K562 (cell line): ENCODE measurements around the gene STRADB. TPM values are rescaled to one million over a fixed set of nuclear protein-coding genes. Genes with fewer than 3 reads are reported as not detected.

Experiments used
- ETV1 ChIP-seq: fragments of 450-650 bp; conservative IDR thresholded peaks from 2 replicates; pipeline ENCODE4 v1.6.1; 2016; ENCODE audit warnings: missing genetic modification characterization, control low read depth, low read depth, missing compliant biosample characterization
- MEIS2 ChIP-seq: fragments of 450-650 bp; IDR thresholded peaks from 2 replicates; pipeline ENCODE4 v1.6.1; 2014; ENCODE audit warnings: mild to moderate bottlenecking; ENCODE audit not compliant: partially characterized antibody
- RBM34 ChIP-seq: fragments of 200-400 bp; formaldehyde crosslinking; IDR thresholded peaks from 2 replicates; pipeline ENCODE4 v1.6.1; 2018; ENCODE audit warnings: low read length, borderline replicate concordance; ENCODE audit not compliant: insufficient read depth
- SMARCA4 ChIP-seq: fragments of 450-650 bp; IDR thresholded peaks from 2 replicates; pipeline ENCODE4 v1.6.1; 2016
- SRSF7 ChIP-seq: fragments of 200-400 bp; formaldehyde crosslinking; optimal IDR thresholded peaks from 2 replicates; pipeline ENCODE3; 2017; ENCODE audit warnings: mild to moderate bottlenecking, low read depth, low read length
- TAF1 ChIP-seq: IDR thresholded peaks from 2 replicates; pipeline ENCODE4 v1.6.1; 2011; ENCODE audit warnings: mild to moderate bottlenecking, low read length, moderate library complexity; ENCODE audit not compliant: insufficient read depth, control insufficient read depth, severe bottlenecking; ENCODE audit errors: extremely low read depth
- polyA plus RNA-seq, 8 experiments: library from polyadenylated mRNA; depleted of rRNA in 4 of 8; stranded (reverse) in 5 of 8; unstranded in 3 of 8; fragments of >200 nt; fragmentation: Nextera tagmentation in 2 of 8; fragmentation: Illumina TruSeq in 1 of 8; extraction: Ambion mirVana in 2 of 8; extraction: Trizol in 1 of 8; gene quantifications; 2 replicates each; pipeline versions ENCODE4 v1.2.1 to v1.2.3, GENCODE V29; 2011 to 2014; ENCODE audit warnings: inconsistent platforms in 1 of 8, missing spikeins in 1 of 8
- total RNA-seq, 7 experiments: library from RNA; depleted of rRNA in 6 of 7; stranded (reverse); fragments of >200 nt in 6 of 7; fragmentation: Illumina TruSeq in 2 of 7; extraction: Trizol in 2 of 7; gene quantifications; 2 replicates each; pipeline versions ENCODE4 v1.2.1 to v1.2.3, GENCODE V29; 2011 to 2021; ENCODE audit warnings: low replicate concordance in 1 of 7
- TF ChIP-seq, protein P1 (sequence below), 2 experiments: IDR thresholded peaks in 1 of 2; conservative IDR thresholded peaks in 1 of 2; 2 replicates each; pipeline ENCODE4 v1.6.1; 2016; ENCODE audit warnings: low read depth in 2 of 2, mild to moderate bottlenecking in 1 of 2, missing compliant biosample characterization in 1 of 2, missing genetic modification characterization in 1 of 2, moderate library complexity in 1 of 2
- TF ChIP-seq, protein P2 (sequence below): fragments of 450-650 bp; formaldehyde crosslinking; conservative IDR thresholded peaks from 2 replicates; pipeline ENCODE4 v1.4.0; 2022; ENCODE audit warnings: mild to moderate bottlenecking, missing genetic modification characterization

The STRADB gene
- total and polyA plus RNA-seq, 9 of the 15 experiments (the other 6 are each of a cell fraction or from before 2014, with no cell fraction given), result 6.9 to 30.6 (median 15.7) TPM

DNA sequence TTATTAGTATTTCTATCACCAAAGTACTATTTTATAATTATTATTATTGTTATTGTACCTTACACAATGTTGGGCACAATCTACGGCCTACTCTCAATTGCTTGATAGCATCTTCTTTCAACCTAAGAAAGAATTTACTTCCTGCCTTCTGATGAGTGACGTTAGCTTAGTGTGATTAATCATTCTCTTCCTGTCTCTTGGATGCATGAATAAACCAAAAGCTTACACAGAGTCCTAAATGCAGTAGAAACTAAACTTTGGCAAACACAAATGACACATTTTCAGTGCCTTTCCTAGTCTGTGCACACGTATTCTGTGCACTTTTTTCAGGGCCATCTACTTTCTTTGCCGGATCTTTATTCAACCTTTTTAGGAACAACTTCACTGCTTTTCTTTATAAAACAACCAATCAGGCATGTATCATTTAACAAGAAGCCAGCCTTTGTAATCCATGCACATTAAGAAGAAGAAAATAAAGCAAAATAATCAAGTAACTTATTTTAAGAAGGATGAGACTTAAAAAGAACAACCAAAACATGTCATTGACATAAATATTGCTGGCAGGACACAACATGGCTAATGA lies 19.4 kb upstream of the STRADB start (continued):
- TF ChIP-seq, protein P1, sequence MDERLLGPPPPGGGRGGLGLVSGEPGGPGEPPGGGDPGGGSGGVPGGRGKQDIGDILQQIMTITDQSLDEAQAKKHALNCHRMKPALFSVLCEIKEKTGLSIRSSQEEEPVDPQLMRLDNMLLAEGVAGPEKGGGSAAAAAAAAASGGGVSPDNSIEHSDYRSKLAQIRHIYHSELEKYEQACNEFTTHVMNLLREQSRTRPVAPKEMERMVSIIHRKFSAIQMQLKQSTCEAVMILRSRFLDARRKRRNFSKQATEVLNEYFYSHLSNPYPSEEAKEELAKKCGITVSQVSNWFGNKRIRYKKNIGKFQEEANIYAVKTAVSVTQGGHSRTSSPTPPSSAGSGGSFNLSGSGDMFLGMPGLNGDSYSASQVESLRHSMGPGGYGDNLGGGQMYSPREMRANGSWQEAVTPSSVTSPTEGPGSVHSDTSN (CRISPR knock-in tag; IDR thresholded peaks at IDR 0.05; ENCODE audit: low read depth), result no peak; the same call in none of the 2 replicates
- TF ChIP-seq, protein P1 (tag; conservative IDR thresholded peaks at IDR 0.05; ENCODE audit: low read depth), result peak; percentile 79
- TF ChIP-seq ETV1 (tag) (peak; percentile 44; the same call in 1 of the 2 replicates), MEIS2 (peak; percentile 92), TAF1 (no peak), SRSF7 (no peak), RBM34 (no peak), SMARCA4 (0 out of 2 replicates have a peak, but pooled peaks have one; percentile 19)
- TF ChIP-seq, protein P2, sequence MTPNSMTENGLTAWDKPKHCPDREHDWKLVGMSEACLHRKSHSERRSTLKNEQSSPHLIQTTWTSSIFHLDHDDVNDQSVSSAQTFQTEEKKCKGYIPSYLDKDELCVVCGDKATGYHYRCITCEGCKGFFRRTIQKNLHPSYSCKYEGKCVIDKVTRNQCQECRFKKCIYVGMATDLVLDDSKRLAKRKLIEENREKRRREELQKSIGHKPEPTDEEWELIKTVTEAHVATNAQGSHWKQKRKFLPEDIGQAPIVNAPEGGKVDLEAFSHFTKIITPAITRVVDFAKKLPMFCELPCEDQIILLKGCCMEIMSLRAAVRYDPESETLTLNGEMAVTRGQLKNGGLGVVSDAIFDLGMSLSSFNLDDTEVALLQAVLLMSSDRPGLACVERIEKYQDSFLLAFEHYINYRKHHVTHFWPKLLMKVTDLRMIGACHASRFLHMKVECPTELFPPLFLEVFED (CRISPR knock-in tag), result no peak
